ENCODE measurements around the gene TMEM178B.

DNA sequence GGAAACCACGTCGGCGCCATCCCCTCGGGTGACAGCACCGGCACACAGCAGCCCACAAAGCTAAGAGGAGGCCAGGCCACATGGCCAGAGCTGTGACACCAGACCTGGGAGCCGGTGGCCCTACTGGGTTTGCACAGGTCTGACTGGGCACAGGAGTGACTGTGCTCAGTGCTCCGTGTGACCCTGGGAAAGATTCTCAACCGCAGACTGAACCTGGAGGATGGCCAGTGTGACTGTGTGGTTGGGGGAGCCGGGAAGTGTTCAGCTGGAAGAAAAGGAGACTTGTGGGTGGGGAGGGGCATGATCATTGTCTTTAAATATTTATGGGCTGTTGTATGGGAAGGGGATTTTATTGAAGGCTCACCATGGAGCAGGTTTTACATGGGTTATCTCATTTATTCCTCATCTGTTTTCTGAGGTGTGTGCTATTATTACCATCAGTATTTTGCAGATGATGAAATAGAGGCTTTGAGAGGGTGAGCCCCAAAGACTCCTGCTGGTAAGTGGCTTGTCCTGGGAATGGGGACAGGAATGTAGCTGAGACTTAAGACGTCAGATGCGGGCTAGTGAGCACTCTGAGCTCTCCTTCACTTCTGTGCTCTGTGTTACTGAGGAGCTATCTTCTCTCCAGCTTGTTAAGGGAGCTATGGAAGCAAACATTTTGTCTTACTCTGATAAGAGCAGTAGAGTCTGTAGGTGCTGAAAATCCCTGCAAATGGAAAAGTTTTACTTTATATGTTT lies 127.5 kb downstream of the TMEM178B start:
- TF ChIP-seq, protein P1, sequence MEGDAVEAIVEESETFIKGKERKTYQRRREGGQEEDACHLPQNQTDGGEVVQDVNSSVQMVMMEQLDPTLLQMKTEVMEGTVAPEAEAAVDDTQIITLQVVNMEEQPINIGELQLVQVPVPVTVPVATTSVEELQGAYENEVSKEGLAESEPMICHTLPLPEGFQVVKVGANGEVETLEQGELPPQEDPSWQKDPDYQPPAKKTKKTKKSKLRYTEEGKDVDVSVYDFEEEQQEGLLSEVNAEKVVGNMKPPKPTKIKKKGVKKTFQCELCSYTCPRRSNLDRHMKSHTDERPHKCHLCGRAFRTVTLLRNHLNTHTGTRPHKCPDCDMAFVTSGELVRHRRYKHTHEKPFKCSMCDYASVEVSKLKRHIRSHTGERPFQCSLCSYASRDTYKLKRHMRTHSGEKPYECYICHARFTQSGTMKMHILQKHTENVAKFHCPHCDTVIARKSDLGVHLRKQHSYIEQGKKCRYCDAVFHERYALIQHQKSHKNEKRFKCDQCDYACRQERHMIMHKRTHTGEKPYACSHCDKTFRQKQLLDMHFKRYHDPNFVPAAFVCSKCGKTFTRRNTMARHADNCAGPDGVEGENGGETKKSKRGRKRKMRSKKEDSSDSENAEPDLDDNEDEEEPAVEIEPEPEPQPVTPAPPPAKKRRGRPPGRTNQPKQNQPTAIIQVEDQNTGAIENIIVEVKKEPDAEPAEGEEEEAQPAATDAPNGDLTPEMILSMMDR (IDR thresholded peaks at IDR 0.05): no peak
- no peak for TF ChIP-seq POLR2A (IDR thresholded peaks at IDR 0.05)

Data from right lobe of liver (tissue), 4 donors.